ENCODE data around the gene SCYL1.

SCYL1 gene

DNA sequence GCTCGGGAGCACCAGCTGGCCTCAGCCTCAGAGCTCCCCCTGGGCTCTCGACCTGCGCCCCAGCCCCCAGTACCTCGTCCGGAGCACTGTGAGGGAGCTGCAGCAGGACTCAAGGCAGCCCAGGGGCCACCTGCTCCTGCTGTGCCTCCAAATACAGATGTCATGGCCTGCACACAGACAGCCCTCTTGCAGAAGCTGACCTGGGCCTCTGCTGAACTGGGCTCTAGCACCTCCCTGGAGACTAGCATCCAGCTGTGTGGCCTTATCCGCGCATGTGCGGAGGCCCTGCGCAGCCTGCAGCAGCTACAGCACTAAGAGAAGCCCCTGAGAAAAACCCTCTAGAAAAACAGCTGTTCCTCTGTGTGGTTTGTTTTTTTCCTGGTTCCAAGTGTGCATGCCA, 46.5 kb downstream of the SCYL1 start:
- no peak for DNase-seq (ENCODE audit: low read depth)

DNA sequence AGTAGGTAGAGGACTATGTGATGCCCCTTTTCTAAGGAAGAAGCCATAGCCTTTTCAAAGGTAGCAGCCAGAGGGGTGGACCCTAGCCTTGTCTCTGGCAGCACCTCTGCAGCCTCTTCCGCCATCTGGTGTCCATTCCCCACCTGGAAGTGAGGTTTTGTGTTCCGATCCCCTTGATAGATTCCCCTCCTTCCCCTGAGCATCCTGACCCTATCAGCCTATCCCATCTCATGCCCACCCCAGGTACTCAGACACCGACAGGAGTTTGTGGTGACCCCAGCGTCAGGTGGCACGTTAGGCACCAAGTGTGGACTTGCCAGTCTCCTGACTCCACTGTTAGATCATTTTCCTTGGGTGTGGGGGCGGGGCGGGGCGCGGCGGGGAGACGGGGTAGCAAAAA, 47.1 kb downstream of the SCYL1 start:
- DNase-seq (ENCODE audit: low read depth), result peak; percentile 52

DNA sequence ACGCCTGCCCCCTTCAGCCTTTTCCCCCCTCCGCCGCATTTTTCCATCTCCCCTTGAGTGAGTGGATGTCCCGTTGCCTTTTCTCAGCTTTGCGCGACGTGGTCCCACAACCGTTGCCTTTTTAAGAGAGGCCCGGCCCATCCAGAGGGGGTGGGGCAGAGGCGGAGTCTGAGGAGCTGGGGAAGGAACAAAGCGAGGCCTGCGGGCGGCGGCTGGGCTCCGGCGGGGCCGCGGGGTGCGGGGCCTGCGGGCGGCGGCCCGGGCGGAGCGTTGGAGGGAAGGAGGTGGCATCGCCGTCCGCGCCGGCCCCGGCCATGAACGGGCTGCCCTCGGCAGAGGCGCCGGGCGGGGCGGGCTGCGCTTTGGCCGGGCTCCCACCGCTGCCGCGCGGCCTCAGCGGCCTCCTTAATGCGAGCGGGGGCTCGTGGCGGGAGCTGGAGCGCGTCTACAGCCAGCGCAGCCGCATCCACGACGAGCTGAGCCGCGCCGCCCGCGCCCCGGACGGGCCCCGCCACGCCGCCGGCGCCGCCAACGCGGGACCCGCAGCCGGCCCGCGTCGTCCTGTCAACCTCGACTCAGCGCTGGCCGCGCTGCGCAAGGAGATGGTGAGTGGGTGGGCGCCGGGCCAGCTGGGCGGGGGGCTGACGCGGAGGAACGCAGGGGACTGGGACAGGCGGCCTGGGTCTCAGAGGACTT, 47.6 kb downstream of the SCYL1 start, which contains the start of gene FAM89B:
Gene FAM89B, plus strand, starts transcription at position 183 of the 696 bp plus-strand sequence. Its CDS starts 132 bp downstream, at position 315.
- DNase-seq (ENCODE audit: low read depth), result peak; percentile 84

DNA sequence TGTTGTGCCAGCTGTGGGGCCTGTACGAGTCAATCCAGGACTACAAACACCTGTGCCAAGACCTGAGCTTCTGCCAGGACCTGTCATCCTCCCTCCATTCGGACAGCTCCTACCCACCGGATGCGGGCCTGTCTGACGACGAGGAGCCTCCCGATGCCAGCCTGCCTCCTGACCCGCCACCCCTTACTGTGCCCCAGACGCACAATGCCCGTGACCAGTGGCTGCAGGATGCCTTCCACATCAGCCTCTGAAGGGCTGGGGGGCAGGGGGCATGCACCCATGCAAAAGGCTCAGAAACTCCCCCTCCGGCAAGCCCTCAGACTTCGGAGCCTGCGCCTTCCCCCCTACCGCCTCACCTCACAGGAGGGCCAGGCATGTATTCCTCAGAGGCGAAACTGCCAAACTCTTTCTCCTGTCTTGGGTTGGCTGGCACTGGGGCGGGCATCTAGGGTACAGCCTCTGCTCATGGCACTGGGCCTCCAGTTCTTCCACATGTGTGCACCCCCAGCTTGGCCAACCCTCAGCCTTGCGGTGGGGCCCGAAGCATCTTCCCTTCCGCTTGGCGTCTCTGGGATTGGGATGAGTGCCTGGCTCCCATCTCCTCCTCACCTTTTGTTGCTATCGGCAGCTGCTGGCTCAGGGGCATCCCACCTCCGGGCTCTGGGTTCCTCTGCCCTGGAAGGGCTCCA, 48.7 kb downstream of the SCYL1 start:
- no peak for DNase-seq (ENCODE audit: low read depth)

DNA sequence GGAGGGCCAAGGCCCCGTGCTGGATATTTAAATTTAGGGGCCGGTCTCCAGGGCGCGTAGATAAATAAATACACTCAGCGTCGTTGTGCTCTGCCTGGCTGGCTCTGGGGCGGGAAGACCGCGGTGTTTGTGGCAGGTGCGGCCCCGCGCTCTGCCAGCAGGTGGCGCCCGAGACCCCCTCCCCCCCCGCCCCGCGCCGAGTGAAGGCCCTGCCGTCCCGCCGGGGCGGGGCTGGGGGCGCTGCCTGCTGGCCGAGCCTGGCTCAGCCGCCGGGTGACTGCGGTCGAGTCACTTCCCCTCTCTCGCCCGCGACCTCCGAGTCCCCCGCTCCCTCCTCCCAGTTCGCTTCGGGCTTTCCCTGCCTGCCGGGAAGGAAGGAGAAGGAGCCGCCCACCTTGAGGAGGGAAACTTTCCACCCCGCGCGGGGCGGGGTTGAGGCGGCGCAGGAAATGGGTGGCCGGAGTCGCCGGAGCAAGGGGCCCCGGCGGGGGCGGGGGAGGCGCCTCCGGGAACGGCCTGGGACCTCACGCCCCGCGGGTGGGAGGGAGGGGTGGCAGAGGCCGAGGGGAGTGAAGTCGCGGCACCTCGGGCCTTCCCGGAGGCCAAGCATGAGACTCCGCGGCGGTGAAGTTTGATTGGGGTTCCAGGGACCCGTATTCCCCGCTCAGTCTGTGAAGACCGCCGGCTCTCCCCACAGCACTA, 49.4 kb downstream of the SCYL1 start:
- peak; percentile 94 for DNase-seq (ENCODE audit: low read depth)

DNA sequence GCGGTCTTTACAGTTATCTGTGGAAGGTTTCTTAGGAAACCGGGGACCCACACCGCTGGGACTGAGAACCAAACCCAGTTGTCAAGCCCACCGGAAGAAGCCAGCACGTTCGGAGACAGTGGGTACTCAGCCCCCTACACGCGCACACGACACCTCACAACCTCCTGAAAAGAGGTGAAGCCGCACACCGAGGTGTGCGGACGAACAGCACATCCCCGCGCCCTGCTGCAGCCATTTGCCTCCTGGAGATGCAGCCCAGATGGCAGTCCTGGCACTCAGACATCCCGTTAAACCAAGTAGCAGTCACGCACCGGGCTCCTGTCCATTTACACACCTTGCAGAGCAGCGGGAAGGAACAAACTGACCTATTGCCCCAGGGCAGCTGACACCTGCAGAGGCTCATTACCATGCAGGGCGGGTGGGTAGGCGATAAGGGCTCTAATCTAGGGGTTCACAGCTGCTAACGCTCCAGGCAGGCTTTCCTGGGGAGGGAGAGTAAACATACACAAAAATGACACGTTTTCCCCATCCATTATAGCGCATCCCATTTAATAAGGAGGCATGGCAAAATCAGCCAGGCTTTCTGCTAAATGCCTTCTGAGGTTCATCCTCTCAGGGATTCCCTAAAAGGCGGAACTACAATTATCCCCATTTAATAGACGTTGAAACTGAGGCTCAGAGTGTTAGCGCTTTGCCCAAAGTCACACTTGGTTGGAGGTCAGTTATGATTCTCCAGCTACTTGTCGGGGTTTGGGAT, 50.1 kb downstream of the SCYL1 start:
- no peak for DNase-seq (ENCODE audit: low read depth)

DNA sequence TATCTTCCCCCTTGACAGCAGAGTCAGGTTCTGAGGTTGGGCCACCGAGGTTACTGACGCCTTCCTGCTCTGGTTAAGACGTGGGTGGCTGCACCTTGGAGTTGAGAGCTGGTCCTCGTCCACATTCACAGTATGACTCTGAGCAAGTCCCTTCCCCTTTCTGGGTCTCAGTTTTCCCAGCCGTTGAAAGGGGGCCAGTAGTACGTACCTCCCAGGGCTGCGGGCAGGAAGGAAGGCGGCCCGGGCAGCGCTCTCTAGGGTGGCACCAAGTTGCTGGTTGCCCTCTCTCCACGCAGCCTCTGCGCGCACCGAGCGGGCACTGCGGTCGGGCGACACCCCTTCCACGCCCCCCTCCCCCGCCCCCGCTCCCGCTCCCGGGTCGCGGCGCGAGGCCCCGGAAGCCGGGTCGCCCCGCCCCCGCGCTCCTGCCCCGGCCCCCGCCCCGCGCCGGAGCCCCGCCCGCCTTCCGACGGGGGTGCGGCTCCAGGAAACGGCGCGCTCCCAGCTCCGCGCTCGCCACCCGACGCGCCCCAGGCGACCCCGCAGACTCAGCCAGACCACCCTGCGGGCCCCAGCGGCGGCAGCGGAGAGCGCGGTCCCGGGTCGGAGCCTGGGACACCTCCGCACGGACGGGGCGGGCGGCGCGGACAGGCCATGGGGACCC, 50.8 kb downstream of the SCYL1 start, which contains the start of gene EHBP1L1:
Gene EHBP1L1, plus strand, starts transcription at position 486 of the 664 bp plus-strand sequence. CDS start 250 bp downstream, outside the sequence.
- peak; percentile 65 for DNase-seq (ENCODE audit: low read depth)

DNA sequence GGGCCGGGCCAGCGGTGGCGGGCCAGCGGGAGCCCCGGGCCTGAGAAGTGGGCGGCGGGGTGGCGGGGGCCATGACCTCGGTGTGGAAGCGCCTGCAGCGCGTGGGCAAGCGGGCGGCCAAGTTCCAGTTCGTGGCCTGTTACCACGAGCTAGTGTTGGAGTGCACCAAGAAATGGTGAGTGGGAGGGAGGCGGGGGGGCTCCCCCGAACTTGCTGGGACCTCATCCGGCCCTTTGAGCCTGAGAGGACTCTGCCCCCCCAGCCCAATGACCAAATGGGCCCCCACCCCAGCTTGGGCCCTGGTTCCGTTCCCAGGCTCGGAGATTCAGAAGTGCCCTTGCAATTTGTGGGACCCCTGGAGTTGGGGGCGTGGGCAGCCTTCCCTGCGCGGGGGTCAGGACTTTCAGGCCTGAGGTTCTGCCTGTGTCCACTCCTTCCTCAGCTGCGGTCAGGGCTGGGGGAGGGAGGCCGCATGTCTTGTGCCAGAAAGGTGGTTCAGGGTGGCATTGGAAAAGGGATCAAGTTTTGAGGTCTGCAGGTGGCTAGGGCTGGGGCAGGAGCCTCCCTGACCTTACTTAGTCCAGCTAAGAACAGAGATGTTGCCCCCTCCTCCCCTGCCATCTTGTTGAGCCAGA, 51.5 kb downstream of the SCYL1 start:
- DNase-seq (ENCODE audit: low read depth), result no peak

DNA sequence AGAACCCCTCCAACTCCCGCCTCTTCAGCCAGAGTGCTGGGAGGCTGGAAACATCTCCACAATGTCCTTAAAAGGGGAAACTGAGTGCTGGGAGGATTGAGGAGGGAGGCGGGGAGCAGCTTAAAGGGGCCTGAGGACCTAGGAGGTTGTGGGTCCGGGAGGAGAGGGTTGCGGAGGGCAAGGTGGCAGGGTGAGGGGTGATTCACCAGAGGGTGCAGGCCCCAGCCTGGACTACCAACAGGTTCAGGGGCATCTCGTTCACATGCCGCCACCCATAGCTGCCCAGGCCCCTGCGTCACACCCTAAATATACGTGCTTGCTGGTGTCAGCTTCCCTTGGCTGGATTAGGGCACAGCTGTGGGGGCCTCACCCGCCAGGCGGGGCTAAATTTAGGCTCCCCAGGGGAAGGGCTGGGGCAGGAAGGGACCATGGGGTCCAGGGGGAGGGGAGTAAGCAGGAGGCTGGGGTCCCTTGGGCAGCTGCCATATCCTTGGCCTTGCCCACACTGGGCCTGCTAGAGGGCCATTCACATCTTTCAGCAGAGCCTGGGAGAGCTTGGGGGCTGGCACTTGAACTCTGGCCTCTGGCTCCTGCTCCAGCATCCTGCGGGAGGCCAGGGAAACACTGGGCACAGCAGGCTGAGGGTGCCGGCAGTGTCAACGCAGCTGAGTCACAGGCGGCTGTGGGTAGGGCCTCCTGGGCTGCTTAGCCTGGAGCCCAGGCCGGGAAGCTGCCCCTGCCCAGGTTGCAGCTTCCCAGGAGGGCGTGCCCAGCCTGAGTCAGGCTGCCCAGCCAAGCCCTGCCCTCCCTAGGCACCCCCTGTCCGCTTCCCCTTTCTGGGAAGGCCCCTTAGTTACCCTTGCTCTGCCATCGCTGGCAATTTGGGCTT, 52.2 kb downstream of the SCYL1 start:
- peak; percentile 47 for DNase-seq (ENCODE audit: low read depth)

DNA sequence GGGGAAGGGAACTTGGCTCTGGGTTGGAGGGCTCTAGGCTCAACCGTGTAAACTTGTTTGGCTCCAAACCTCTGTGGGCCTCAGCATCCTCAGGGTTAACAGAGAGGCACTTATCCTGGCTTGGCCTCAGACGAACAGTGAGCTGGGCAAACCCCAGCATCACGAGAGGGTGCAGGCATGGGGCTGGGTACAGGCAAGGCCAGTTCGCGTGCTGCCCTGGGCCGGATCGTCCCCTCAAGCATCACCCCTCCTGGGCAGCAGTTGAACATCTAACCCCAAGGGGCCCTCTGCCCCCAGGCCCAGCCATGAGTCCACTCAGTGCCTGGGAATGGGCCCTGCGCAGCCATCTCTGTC, 52.9 kb downstream of the SCYL1 start:
- DNase-seq (ENCODE audit: low read depth), result no peak

DNA sequence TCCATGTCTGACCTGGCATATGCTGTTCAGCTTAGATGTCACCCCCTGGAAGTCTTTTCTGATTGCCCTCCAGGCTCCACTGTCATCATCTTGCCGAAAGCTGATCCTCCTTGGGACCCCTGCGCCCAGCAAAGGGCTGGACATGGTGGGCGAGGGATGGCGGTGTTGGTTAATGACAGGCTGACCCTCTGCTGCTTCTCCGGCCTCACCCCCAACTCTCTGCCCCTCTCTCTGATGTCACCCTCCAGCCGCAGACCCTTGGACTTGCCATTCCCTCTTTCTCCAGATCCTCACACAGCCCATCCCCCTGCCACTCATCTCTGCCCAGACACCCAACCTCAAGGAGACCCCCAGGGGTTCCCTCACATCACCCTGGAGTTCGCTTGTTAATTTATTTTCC, 53.3 kb downstream of the SCYL1 start:
- no peak for DNase-seq (ENCODE audit: low read depth)

DNA sequence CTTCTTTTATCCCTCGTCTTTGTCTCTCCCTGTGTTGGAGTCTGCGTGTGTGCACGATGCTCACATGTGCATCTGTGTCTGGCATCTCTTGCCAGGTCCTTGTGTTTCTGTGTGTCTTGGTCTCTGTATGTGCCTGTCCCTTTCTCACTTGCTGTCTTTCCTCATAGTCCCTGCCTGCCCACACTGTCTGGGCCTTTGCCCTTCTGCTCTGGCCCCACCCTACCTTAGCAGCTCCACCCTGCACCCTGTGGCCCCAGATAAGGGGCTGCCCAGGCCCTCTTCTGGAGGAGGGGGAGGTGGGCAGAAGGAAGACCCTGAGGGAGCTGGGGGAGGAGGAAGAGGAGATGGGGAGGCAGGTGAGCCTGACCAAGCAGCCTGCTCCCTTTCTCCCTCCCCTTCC, 53.8 kb downstream of the SCYL1 start:
- DNase-seq (ENCODE audit: low read depth), result no peak

DNA sequence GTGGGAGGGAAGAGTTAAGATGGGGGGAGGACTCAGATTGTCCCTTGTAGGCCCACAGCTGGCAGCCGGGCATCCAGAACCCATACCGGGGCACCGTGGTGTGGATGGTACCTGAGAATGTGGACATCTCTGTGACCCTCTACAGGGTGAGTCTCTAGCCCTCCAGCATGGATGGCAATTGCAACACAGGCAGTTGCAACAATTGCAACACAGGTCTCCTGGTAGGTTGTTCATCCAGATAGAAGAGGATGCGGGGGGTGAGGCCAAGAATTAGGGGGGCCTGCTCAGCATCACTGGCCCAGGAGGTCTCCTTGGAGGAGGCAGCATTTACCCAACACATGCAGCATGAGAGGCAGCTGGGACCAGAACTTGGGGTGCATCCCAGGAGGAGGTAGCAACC, 54.4 kb downstream of the SCYL1 start:
- no peak for DNase-seq (ENCODE audit: low read depth)

DNA sequence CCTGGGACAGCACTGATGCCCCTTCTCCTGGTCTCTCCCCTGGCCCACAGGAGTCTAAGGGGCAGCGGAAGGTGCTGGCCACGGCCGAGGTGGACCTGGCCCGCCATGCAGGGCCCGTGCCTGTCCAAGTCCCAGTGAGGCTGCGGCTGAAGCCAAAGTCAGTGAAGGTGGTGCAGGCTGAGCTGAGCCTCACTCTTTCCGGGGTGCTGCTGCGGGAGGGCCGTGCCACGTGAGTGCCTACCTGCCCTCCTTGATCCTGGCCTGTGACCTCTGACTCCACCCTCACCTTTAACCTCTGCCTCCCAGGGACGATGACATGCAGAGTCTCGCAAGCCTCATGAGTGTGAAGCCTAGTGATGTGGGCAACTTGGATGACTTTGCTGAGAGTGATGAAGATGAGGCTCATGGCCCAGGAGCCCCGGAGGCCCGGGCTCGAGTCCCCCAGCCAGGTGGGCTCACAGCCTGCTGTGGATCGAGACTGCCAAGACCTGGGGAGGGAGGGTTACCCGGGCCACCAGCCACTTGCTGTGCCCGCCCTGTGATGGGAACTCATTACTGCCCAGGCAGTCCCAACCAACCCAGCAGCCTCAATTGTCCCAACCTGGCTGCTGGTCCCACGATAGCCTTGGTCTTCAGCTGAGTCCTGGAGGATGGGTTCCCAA, 55.3 kb downstream of the SCYL1 start:
- no peak for DNase-seq (ENCODE audit: low read depth)

DNA sequence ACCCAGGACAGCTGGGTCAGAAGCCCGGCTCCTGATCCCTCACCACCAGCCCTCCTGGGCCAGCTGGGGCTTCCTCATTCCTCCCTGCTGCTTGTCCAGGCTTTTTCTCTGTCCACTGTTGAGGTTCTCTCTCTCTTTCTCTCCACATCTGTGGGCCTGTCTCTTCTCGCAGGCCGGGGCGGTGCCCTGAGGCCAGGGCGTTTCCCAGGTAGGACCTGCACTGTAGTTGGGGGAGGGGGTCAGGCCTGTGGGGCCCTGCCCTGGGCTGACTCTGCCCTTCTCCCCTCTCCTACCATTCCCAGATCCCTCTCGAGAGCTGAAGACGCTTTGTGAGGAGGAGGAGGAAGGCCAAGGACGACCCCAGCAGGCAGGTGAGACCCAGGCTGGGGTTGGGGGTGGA, 55.9 kb downstream of the SCYL1 start:
- DNase-seq (ENCODE audit: low read depth), result no peak

DNA sequence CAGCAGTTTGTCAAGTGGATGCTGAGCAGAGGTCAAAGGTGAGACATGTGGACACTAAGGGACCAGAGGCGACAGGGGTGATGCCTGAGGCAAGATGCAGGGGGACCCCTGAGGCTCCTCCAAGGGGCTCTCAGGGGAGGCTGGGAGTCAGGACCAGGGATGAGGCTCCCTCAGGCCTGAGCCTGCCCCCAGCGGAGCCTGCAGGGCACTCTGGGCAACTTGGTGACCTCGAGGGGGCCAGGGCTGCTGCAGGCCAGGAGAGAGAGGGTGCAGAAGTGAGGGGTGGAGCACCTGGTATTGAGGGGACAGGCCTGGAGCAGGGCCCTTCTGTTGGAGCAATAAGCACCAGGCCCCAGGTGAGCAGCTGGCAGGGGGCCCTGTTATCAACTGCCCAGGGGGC, 57.0 kb downstream of the SCYL1 start:
- DNase-seq (ENCODE audit: low read depth), result no peak

DNA sequence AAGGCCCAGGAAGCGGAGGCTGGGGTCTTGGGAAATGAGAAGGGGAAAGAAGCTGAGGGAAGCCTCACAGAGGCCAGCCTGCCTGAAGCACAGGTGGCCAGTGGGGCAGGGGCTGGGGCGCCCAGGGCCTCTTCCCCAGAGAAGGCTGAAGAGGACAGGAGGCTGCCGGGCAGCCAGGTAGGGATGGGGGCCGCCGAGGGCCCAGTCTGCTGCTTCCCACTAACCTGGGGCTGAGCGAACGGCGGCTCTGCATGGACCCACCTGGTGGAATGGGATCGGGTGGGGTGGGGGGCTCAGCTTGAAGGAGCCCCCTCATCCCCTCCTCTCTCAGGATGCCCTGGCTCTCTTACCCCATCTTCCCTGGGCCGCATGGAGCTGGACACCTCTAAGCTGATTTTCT, 58.7 kb downstream of the SCYL1 start:
- no peak for DNase-seq (ENCODE audit: low read depth)

DNA sequence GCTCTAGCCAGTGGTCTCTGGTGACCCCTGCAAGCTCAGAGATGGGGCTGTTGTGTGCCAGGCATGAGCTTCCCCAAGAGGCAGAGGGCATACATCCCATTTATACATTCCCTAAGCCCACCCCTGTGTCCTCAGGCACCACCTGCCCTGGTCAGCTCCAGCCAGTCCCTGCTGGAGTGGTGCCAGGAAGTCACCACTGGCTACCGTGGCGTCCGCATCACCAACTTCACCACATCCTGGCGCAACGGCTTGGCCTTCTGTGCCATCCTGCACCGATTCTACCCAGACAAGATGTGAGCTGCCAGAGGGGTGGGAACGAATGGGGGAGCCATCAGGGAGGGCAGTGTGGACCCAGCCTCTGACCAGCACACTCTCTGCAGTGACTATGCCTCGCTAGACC, 59.2 kb downstream of the SCYL1 start:
- no peak for DNase-seq (ENCODE audit: low read depth)

DNA sequence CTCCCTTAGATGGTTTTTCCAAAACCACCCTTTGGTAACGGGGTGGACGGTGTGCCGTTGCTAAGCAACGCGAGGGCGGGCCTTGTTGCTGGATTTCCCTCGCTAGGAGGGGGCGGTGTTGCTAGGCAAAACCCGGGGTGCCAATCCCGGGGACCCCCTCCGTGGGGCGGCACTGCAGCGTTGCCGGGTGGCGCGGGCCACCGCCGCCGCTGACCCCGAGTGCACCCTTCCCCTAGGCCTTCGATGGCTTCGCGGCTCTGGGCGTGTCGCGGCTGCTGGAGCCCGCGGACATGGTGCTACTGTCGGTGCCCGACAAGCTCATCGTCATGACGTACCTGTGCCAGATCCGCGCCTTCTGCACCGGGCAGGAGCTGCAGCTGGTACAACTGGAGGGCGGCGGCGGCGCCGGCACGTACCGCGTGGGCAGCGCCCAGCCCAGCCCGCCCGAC, 59.9 kb downstream of the SCYL1 start:
- no peak for DNase-seq (ENCODE audit: low read depth)
